NCI-H128 (cell line): ENCODE data around the gene SLC29A3.

ENCODE experiments used
- DNase-seq: peaks from one replicate; lab custom pipeline; 2025; ENCODE audit not compliant: unreplicated experiment; lab: John Stamatoyannopoulos, UW

SLC29A3 gene

GRCh38 chr10:71320592-71320991 lies 1.5 kb downstream of the SLC29A3 start:
- no peak for DNase-seq

GRCh38 chr10:71321386-71321785 lies 2.3 kb downstream of the SLC29A3 start:
- no peak for DNase-seq

DNA sequence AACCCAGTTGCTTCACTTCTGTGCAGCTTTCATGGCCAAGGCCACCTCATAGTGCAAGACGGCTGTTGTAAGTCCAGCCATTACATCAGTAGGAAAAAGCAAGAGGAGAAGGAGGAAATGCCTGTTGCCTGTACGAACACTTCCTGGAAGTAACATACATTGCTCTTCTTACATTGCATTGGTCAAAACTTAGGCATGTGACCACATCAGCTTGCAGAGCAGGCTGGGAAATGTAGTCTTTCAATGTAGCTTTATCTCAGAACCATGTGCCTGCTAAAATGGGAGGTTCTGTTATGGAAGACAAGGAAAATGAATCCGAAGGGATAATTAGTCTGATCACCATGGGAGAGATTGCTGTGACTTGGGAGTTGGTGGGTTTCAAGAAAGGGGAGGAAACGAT lies 4.3 kb downstream of the SLC29A3 start:
- no peak for DNase-seq

DNA sequence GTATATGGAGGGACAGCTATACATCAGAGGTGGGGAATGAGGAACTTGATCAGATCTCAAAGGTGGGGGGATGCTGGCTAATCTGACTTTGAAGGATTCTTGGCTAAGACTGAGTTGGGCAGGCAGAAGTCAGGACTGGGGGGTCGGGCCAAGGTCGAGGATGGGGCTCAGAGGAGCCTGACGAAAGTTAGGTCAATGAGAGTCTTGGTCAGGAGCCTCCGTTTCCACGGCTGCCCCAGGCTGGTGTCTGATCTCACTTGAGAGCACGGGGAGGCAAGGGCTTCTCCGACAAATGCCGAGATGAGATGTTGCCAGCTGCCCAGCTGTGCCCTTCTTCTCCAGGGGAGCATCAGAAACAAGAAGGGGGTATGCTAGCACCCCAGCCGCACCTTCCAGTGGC lies 5.7 kb downstream of the SLC29A3 start:
- DNase-seq = no peak

GRCh38 chr10:71325267-71325666 lies 6.2 kb downstream of the SLC29A3 start:
- DNase-seq = no peak

DNA sequence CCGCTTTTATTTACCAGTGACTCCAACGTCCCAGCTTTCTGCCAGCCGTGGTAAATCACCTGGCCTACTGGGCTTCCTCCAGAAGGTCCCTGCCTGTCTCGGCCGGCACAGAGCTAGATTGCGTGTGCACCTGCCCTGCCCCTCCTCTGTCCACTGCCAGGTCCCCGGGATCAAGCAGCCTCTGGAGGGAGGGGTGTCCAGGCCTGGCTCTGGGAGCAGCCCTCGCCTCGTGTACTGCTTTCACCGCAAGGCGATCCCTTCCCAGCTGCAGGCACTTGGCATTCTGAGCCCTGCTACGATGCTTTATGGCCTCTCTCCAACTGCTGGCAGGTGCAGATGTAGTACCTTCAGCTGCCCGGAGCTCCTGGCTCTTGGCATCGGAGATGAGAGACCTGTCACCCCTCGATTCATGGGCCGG lies 7.4 kb downstream of the SLC29A3 start:
- DNase-seq = peak; percentile 62

DNA sequence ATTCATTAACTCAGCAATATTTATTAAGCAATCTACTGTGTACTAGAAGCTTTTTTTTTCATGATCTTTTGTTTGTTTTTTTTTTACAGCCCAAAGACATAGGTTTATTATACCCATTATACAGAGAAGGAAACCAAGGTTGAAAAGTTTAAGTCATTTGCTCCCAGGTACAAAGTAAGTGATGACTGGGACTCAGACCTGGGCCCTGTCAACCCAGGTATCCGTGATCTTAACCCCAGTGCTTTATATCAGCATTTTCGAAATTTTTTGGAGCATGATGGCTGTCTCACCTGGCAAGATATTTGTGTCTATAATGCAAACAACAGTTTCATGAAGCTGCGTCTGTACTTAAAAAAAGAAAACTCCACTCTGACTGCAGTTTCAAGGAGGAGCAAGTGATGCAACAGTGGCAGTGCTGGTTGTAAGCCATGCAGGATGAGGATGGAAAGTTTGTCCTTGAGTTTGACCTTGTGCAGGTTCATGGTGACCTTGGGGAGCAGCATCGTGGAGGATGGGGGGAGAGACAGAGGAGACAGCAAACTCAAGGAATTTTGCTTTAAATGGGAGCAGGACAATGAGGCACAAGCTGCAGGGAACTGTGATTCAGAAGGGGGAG lies 11.8 kb downstream of the SLC29A3 start:
- no peak for DNase-seq

DNA sequence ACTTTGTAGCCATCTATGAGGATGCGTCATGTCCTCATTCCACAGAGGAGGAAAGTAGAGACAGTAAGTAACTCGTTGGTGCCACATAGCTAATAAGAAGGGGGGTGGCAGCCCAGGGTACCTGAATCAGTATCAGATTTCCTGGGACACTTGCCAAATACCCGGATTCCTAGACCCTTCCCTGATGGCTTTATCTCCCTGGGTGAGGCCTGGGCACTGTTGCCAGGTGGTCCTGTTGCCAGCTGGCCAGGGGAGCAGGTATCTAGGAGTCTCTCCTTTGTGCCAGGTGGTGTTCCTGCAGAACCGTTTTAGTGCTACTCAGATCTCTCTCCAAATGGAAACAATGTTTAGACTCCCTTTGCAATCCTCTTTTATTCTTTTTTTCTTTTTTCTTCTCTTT lies 12.7 kb downstream of the SLC29A3 start:
- DNase-seq = no peak

GRCh38 chr10:71332466-71332865 lies 13.4 kb downstream of the SLC29A3 start:
- DNase-seq = no peak

DNA sequence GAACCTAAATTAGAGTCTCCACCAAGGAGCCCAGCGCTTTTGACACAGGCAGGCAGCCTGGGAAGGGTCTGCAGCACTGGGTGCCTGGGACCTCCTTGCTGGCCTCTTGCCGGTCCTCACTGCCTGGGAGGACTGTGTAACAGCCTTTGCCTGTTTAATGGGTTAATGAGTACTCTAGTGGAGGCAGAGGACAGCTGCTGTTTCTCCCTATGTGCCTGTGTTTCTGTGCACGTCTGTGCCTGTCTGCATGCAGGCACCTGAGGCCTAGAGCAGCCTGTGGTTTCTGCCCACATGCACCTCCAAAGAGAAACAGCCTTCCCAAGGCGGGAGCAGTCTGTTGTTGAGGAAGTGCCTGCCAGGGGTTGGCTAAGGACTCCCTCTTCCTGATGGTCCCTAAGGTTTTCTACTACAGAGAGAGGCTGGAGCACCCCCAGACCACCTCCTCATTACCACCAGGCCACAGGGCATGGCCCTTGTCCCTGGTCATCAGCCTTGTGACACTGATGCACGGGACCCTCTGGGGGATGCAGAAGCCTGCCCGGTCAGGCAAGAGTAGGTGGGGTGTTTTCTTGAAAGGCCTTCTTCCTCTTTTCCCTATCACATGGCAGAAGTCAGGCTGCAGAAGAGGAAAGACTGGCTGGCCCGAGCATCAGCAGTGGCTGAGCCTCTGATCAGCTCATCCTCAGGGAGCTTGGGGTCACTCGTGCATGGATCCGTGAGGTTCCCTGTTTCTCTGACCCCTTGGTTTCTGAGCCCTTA lies 14.2 kb downstream of the SLC29A3 start:
- no peak for DNase-seq

- DNase-seq = no peak
These were observed 15.2 kb downstream of the SLC29A3 start for GRCh38 chr10:71334221-71334791.

- no peak for DNase-seq
These were observed 16.2 kb downstream of the SLC29A3 start for GRCh38 chr10:71335173-71335708.

DNA sequence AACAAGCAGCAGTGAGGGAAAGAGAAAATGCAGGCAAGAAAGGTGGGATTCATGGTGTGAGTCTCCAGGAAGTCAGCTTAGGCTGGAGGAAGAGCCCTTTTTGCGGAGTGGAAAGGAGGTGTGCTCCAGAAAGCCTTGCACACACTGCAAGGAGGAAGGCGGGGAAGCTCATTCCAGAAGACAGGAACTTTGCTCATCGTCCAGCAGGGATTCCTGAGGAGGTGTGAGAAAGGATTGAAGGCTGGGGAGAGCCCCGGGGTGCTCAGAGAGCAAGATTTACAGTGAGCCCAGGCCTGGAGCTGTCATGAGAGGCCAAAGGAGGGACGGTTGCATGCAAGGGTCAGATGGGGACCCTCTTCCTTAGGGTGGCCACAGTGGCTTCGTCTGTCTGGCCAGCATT lies 17.6 kb downstream of the SLC29A3 start:
- DNase-seq = no peak

GRCh38 chr10:71337219-71337701 lies 18.2 kb downstream of the SLC29A3 start:
- DNase-seq = no peak

DNA sequence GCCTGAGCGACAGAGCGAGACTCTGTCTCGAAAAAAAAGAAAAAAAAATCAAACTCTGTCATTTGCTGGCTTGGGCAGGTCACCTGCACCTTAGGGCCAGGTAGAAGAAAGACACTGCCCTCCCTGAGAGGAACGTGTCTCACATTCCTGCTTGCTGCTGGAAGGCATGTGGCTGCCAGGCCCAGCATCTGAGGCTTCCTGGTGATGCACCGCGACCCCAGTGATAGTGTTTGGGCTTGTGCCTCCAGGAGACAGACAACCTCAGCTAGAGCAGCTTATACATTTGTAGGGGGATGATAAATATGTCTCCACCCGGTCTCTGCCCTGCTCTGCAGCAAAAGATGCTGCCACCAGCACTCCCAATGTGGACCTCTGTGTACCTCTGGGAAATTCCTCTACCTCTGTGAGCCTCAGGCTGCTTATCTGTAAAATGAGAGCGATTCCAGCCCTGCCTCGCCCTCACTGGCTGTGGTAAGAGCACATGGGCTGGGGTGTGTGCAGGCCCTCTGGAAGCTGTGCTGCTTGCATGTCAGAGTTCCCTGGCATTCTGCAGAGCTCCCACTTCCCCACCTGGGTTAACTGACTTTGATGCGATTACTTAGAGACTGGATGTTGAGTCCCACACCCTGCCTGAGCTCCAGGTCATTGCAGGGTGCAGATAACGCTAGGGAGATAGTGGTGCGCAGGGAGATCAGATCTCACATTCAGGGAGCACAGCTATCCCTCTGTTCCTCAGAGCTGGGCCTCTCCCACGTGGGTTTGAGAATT lies 19.9 kb downstream of the SLC29A3 start:
- DNase-seq = no peak

GRCh38 chr10:71339796-71340589 lies 20.9 kb downstream of the SLC29A3 start:
- no peak for DNase-seq

DNA sequence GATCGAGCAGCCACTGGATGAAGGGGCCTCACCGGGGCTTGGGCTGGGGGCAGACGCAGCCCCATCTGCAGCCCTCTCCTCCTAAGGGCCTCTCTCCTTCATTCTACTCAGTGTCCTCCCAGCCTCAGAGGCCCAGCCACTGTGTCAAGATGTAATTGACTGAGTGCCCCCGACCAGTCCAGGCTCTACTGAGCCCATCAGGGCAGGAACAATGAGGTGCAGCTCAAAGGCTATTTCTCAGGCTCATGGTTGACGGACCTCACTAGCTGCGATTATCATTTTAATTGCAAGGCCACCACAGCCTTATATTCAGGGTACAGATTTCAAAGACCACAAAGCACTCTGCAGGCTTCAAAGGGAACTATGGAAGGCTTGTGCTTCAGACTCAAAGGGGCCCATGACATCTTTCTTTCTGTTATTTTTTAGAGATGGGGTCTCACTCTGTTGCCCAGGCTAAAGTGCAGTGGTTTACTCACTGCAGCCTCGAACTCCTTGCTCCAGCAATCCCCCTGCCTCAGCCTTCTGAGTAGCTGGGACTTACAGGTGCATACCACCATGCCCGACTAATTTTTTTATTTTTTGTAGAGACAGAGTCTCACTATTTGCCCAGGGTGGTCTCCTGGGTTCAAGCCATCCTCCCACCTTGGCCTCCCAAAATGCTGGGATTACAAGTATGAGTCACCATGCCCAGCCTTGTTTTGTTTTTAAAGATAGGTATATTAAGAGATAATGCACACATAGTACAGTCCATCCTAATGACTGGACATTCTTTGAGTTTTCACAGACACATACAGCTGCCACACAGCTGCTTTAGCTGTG lies 23.7 kb downstream of the SLC29A3 start:
- no peak for DNase-seq

DNA sequence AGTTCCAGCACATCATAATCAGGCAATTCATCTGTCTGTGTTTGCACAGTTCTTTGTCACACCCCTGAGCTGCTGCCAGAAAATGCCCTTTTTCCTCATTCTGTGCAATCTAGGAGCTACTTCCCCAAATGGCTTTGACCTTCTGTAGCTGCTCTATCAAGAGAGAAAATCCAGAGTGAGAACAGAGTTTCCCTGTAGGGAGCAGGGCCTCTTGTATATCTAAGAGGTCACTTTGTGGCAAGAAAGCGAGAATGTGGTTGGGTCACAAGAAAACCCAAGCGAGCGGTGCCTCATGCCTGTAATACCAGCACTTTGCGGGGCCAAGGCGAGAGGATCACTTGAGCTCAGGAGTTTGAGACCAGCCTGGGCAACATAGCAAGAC lies 24.3 kb downstream of the SLC29A3 start:
- no peak for DNase-seq

DNA sequence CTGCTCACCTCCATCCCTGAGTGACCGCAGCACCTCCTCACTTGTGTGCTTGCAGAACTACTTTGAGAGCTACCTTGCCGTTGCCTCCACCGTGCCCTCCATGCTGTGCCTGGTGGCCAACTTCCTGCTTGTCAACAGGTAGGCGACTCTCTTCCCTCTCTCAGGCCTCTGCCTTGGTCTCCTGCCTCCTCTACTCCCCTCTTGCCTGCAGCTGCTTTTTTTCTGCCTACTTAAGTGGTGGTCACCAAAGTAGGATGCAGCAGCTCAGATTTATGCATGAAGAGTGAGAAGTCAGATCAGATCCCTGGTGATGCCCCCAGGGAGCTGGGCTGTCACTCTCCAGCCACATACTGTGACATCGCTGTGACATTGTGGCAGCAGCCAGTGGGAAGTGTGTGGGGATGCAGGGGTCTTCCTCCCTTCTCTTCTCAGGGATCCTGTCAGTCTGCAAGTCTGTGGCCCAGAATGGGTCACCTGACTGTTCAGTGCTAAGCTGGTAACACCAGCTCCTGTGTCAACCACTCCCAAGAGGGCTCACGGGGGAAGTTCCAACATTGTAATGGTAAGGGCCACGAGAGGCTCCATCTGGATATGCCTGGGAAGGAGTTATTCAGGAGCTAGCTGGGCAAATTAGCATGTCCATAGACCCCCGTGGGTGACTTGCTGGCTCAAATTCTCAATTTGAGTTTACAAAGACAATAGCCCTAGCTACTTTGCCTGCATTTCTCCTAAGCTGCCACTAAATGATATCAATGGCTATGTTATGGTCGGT lies 25.3 kb downstream of the SLC29A3 start:
- DNase-seq = no peak
